Mammary epithelial cell (primary cell): Measurements from ENCODE around the gene NFATC2IP.

Source experiments
- CTCF ChIP-seq, 2 donors: IDR thresholded peaks in 1 of 2; conservative IDR thresholded peaks in 1 of 2; 2 replicates each; pipeline ENCODE4 v1.5.1; 2011 to 2012; ENCODE audit warnings: inconsistent platforms in 2 of 2, low read length in 2 of 2, mild to moderate bottlenecking in 2 of 2, control low read depth in 1 of 2, low read depth in 1 of 2; ENCODE audit not compliant: insufficient read depth in 1 of 2; ENCODE audit errors: extremely low read depth in 1 of 2
- EZH2 ChIP-seq: IDR thresholded peaks from 2 replicates; pipeline ENCODE4 v1.6.1; 2012; ENCODE audit warnings: low read length, inconsistent platforms, borderline replicate concordance

- TF ChIP-seq CTCF (conservative IDR thresholded peaks at IDR 0.05 in 1 of 2, IDR thresholded peaks at IDR 0.05 in 1 of 2; ENCODE audit: extremely low read depth in 1 of 2, insufficient read depth in 1 of 2, low read depth in 1 of 2, low read length in 2 of 2) (no peak), EZH2 (no peak)
Measured at GRCh38 chr16:28984619-28985135, 33.9 kb downstream of the NFATC2IP start, which contains the start of gene LAT.
